ENCODE results near the gene ARHGAP10.
A peak's percentile ranks its signal among the peaks of the same experiment; 100 is the strongest.

Gene ARHGAP10

DNA sequence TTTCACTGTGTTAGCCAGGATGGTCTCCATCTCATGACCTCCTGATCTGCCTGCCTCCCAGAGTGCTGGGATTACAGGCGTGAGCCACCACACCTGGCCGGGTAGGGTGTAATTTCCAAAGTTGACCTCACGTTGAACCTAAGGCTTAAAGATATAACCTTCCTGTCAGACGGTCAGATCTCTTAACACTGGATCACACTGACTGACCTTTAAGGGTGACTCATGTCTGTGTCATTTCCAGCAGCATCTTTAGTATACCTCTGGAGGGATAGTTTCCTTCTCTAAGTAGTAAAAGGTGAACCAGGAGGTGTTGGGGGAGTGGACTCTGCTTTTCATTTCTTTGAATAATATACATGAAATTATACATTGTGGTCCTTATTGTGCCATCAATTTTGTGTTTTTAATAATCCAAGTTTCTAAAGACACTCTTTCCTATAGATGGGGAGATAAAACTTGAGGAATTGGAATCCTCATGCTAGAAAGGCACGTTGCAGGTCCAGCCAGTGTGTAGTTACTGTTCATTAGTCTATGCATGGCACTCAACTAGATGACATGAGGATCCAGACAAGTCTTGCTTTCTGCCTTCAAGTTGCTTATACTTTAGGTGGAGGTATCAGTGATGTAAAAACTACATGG, 45.7 kb downstream of the ARHGAP10 start:
- FAIRE-seq (no peak), DNase-seq (ENCODE audit: insufficient read length, low spot score) (no peak)
- TF ChIP-seq, protein P1, sequence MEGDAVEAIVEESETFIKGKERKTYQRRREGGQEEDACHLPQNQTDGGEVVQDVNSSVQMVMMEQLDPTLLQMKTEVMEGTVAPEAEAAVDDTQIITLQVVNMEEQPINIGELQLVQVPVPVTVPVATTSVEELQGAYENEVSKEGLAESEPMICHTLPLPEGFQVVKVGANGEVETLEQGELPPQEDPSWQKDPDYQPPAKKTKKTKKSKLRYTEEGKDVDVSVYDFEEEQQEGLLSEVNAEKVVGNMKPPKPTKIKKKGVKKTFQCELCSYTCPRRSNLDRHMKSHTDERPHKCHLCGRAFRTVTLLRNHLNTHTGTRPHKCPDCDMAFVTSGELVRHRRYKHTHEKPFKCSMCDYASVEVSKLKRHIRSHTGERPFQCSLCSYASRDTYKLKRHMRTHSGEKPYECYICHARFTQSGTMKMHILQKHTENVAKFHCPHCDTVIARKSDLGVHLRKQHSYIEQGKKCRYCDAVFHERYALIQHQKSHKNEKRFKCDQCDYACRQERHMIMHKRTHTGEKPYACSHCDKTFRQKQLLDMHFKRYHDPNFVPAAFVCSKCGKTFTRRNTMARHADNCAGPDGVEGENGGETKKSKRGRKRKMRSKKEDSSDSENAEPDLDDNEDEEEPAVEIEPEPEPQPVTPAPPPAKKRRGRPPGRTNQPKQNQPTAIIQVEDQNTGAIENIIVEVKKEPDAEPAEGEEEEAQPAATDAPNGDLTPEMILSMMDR (IDR thresholded peaks at IDR 0.05; ENCODE audit: insufficient read depth, missing control alignments) = no peak

GRCh38 chr4:147778942-147779341, 47.1 kb downstream of the ARHGAP10 start:
- DNase-seq (ENCODE audit: insufficient read length, low spot score) = no peak
- FAIRE-seq = no peak
- TF ChIP-seq, protein P1 (IDR thresholded peaks at IDR 0.05; ENCODE audit: insufficient read depth, missing control alignments) = no peak

DNA sequence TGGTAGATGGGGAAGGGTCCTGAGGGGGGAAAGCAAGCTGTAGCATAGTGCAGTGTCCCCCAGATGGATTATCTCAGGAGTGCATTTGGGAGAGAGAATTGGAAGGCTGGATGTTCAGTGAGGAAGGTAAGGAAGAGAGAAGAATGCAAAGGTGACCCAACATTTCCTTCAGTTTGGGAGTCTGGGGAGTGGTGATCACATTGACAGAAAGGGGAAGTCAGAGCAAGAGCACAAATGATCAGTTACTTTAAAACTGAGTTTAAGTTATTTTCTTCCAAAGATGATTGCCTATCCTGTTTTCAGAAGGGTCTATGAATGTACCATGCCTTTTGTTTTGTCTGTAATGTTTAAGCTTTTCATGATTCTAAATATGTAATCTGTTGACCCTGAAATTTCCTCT, 47.6 kb downstream of the ARHGAP10 start:
- DNase-seq (ENCODE audit: insufficient read length, low spot score) = no peak
- FAIRE-seq = no peak
- TF ChIP-seq, protein P1 (IDR thresholded peaks at IDR 0.05; ENCODE audit: insufficient read depth, missing control alignments) = no peak

- FAIRE-seq = no peak
- DNase-seq (ENCODE audit: insufficient read length, low spot score) = no peak
- TF ChIP-seq, protein P1 (IDR thresholded peaks at IDR 0.05; ENCODE audit: insufficient read depth, missing control alignments) = no peak
Measured at GRCh38 chr4:147780137-147780777, 48.4 kb downstream of the ARHGAP10 start.

DNA sequence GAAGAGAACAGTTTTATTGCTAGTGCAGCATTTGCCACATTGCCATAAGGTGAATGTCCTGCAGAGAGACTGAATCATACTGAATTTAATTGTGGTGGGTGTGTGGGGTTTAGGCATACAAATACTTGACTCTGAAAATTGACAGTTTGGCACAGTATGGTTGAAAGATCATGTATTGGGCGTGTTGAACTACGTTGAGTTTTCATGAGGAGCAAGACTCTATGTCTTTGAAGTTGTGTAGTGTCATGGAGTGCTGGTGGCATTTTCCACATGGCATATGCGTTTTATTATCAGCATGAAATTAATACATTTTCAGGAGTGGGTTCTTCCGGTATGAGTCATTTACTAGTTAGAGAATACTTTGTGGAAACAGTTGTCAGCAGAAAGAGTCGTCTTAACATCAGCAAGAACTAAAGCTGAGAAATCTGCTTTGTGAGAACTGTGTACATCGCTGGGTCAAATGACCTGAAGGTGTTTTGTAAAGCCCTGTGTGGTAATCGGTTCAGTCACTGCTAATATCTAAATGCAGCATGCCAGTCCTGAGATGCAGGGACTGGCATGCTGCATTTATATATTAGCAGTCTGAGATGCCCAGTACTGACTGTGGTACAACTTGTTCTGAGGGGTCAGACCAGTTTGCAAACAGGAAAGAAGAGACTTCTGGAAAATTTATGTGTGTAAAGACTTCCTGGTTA, 50.3 kb downstream of the ARHGAP10 start:
- TF ChIP-seq, protein P1 (IDR thresholded peaks at IDR 0.05; ENCODE audit: insufficient read depth, missing control alignments) = no peak
- no peak for DNase-seq (ENCODE audit: insufficient read length, low spot score)
- peak; percentile 53 for FAIRE-seq

- TF ChIP-seq, protein P1 (IDR thresholded peaks at IDR 0.05; ENCODE audit: insufficient read depth, missing control alignments) = no peak
- DNase-seq (ENCODE audit: insufficient read length, low spot score) = no peak
- FAIRE-seq = peak; percentile 32
Measured at GRCh38 chr4:147785129-147785528, 53.2 kb downstream of the ARHGAP10 start.

DNA sequence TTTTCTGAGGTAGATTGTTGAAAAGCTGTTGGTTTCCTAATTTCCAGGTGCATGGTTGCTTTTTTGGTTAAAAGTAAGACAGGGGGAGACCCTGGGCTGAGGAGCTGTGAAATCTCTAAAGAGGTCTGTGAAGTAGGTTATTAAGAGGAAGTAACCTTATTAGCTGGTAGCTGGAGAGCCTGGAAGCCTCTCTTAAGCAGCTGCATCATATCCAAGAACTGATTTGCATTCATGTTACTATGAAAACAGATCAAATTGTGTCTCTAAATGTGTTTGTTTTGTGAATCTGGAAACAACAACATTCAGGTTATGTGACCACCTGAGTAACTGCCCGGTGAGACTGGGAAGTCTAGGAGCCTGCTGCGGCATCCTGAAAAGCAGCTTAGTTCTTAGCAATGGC, 54.1 kb downstream of the ARHGAP10 start:
- DNase-seq (ENCODE audit: insufficient read length, low spot score) = no peak
- TF ChIP-seq, protein P1 (IDR thresholded peaks at IDR 0.05; ENCODE audit: insufficient read depth, missing control alignments) = no peak
- FAIRE-seq = peak; percentile 66

Data from D721Med (cell line).